Hypothalamus (tissue), 51 donors: ENCODE results near the gene ME1.
A peak's percentile ranks its signal among the peaks of the same experiment; 100 is the strongest.
"Not testable (repeated sequence)": the region's sequence is repeated elsewhere in the genome, so short reads cannot be mapped to it uniquely, and the experiment has no call there.

ENCODE experiments used
- DNase-seq, 51 donors: peaks; one replicate each; lab custom pipeline; 2025; lab: John Stamatoyannopoulos, UW

ME1 gene

DNA sequence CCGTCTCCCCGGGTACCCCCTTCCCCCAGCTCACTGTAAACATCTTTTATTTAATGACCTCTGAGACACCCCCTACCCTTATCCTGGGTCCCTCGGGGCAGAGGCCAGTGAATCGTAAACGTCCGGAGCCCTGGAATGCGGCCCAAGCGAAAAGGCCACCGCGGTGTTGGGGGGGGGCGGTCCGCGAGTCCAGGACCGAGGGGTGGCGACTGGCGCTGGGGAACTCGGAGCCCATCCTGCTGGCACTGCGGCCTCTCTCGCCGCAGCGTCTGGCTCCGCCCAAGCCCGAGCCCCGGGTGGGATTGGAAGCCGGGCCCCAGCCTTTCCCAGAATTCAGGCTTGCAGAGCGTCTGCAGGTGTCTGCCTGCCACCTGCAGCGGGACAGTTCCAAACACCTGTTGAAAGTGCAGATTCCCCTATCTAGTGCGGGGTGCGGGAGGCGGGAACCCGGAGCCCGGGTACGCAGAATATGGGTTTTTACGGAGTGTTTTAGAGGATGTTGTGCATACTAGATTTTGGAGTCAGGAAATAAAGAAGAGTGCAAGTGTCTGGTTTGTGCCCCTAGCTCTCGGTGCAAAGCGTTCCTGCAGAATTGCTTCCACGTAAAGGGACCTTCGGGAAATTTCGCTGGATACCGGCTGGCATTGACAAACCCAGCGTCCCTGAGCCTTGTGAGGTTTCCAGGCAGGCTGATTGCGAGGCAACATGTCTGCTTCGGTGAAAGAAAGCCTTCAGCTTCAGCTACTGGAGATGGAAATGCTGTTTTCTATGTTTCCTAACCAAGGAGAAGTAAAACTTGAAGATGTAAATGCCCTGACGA lies 236.9 kb downstream of the ME1 start:
- peak in 45 of 51 donors; percentile 4 to 67 (median 37) for DNase-seq

DNA sequence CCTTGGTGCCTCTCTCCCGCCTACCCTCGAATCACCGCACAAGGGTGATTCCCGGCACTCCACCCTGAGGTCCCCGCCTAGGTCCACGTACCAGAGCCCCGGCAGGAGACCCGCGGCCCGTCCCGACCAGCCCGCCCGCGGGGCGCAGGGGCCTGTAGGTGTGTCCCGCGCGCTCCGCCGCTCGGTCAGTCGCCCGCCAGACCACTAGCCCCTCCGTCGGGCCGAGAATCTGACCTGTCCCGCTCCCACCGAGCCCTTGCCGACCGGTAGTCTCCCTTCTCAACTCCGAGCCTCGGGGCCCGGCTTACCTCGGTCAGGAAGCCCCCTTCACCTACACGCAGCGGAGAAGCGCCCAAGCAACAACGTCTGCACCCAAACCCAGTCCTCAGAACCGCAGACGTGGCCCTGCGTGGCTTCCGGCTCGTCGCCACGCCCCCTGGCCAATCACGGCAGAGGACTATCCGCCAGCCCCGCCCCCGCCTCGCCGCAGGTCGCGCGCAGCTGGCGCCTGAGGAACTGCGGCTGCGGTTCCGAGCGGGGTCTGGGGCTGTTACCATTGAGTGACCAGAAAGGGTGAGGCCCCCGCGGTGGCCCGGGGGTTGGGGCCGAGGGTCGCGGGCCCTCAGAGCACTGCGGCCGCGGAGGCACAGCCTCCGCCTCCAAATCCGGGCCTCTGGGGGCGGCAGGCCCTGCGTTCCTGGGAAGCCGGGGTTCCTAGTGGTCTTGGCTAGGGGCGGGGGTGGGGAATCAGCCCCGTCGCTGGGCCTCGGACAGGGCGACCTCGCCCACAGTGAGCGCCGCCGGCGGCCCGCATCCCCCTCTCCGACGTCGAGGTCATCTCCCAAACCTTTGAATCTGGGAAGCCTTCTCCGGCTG lies 237.7 kb downstream of the ME1 start, which contains the start of the genes PGM3 and RWDD2A:
Gene PGM3 (minus strand): TSS at position 395 of the 876 bp plus-strand sequence. CDS start 2,253 bp downstream, outside the sequence.
Gene RWDD2A (plus strand): TSS at position 487 of the 876 bp plus-strand sequence. CDS start 1,095 bp downstream, outside the sequence.
- DNase-seq: peak; percentile 25 to 95 (median 84)

DNA sequence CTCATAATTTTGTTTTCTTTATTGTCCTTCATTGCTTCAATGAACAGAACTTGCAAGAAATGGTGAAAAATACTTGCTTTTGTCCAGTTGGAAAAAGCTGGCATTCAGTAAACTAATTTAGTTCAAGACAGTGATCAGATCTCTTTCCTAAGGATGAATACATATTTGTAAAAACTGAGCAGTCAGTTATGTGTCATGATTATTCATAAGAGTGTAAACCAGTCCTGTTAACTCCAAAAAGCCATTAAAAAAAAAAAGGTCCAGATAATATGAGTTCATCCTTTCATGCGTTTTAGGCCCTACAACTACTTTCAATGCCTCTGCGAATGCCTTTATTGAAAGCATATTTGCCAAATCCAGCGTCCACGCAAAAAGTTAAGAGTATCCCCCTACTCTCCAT lies 238.4 kb downstream of the ME1 start:
- no peak for DNase-seq

DNA sequence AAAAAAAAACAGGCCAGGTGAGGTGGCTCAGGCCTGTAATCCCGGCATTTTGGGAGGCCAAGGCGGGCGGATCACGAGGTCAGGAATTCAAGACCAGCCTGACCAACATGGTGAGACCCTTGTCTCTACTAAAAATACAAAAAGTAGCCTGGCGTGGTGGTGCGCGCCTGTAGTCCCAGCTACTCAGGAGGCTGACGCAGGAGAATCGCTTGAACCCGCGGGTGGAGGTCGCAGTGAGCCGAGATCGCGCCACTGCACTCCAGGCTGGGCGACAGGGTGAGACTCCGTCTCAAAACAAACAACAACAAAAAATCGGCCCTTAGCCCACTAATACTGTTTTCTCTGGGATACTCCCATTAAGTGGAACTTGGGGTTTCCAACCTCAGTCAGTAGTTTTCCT lies 238.9 kb downstream of the ME1 start:
- DNase-seq: not testable (repeated sequence)

DNA sequence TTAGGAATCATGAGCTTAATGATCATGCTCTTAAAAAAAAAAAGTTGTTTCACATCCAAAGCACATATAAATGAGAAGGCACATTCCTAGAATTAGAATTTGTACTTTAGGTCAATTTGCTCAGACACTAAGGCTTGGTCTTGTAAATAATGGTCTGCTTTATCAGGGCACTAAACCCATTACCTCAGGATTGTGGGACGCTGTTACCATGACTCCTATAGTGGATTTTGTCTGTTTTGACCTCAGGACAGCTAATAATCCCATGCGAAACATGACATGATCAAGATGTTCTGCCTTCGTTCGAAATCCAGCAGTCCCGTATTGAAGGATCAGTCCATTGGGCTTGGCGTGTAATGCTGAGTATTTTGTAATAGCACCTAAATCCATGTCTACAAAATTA lies 240.2 kb downstream of the ME1 start:
- no peak for DNase-seq

DNA sequence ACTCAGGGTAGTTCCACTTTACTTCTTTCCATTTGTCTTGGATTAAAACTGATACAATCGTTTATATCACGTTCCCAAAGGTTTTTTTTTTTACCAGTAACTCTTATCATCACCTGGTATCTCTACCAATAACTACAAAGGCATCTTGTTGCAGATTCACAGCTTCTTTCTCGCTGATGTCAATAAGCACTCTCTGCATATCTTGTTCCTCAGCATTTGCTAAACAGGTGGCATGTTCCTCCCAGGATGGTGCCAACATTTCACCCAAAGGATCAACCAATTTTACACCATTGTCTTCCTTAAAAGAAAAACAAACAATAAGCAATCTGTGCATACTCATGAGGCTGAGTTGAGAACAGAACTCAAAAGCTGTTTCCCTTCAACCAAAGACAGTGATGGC lies 242.3 kb downstream of the ME1 start:
- no peak for DNase-seq

DNA sequence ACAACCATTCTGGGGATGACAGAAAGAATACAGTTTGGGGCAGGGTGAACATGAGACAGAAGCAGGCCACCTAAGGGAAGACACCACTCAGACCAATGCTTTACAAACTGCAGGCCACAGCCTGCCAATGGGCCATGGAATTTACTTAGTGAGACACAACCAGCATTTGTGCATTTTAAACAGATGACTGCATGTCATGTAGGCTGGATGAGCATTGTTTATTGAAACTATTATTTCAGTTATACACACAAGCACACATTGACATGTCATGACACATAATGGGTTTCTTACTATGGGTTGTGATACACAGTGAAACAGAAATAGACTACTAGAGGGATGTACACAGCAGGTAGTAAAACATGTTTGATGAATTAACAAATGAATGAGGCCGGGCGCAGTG lies 245.8 kb downstream of the ME1 start:
- no peak for DNase-seq

DNA sequence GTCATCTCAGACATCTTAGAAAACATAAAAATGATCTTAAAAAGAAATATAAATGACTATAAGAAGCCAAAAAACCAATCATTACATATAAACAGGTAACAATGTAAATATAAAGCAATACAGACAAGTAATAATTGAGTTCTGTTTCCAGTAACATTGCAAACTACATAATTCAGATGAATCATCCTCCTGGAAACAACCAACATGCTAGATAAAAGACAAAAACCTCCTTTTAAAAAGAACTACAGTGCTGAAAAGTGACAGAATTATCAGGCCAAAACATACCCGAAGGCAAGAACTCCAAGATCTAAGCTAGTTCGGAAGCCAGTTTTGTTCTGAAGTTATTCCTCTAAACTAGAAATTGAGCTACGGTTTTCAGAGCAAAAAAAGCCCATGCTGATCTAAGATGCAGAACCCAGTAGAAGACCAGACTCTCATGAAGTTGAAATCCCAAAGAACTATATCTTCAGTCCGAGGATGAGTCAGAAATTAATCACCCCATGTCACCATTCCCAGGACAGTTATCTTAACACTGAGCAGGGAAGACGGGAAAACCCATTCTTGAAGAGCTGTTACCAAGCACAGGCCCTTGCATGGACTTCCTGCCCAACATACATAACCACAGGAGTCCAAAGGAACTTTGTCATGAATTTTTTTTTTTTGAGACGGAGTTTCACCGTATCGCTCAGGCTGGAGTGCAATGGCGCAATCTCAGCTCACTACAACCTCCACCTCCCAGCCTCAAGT lies 247.6 kb downstream of the ME1 start:
- peak in 1 of 51 donors; percentile 8 for DNase-seq

DNA sequence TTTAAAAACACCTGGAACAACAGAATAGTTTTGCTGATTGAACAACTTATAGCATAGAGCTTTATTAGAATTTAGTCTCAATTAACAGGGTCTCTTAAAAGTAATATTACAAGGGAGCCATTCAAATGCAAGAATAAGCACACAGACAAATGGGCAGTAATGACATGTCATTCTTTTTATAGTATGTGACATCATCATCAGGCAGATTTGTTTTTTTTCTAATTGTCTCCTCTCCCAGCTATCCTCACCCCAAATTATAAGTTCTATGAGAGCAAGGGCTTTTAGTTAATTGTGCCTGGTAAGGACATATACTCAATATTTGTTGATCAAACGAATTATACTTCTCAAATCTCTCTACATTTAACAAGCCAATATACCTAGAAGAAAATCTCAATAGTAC lies 248.7 kb downstream of the ME1 start:
- no peak for DNase-seq

DNA sequence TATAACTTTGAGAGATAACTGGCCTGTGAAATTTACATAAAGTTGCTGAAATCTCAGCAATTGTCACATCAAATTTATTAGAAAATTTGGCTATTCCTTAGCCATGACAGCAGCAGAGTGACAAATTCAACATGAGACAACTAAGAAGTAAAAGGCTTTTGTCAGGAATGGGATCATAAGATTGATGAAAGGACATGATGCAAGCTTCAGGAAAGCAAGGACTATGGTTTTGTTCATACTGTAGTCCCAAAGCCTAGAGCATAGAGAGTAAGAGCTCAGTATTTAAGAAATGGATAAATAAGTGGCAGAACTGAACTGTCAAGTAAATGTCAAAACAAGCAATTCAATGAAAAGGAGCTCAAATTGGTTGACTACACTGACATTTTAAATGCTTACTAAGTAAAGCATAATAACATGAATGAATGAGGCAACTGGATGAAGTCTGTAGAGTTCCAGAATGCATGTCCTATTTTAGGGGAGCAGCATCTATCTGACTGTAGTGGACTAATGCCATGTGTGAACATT lies 250.4 kb downstream of the ME1 start:
- no peak for DNase-seq

DNA sequence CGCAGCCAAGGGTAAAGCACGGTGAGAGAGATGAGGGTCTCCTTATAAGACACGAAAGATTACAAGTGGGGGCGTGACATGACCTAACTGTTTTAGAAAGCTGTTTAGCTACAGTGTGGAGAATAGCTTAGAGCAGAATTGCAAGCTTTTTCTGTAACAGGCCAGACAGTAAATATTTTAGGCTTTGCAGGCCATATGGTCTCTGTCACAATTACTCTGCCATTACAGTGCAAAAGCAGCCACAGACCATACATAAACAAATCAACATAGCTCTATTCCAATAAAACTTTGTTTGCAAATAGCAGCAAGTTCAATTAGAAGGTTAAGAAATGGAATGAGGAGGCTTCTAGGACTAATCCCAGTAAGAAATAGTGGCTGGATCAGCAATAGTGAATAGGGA lies 254.6 kb downstream of the ME1 start:
- DNase-seq: no peak

DNA sequence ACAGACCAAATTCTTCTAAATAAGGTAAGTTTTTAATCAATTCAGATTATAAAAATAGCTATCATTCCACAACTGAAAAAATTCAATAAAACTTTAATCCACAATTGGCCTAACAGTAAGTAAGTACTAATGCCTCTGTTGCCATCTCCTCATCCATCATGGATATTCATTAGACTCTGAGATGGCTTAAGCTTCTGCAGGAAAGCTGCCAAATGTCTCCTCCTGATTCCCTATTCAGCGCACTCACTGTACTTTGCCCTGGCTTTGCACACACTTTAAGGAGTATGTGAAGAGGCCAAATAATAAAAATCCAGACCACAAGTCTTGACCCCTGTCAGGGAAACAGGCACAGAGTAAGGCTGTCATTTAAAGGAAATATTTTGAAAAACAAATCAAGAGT lies 261.3 kb downstream of the ME1 start:
- peak in 1 of 51 donors; percentile 16 for DNase-seq

DNA sequence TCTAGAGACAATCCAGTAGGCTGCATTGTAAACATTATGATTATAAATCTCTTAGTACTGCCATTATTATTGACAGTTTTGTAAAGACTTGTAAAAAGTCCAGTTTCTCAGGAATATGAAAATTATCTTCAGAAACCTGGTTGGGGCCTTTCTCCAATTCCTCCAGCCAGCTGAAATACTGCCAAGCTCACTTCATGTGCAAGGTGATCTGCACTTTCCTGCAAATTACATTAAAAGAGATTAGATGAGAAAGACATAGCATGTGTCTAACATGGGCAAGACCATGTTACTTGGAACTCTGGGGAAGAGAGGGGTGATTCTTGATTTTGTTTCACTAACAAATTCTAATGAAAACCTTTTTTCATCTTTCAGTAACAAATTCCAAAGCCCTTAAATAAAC lies 261.7 kb downstream of the ME1 start:
- no peak for DNase-seq

DNA sequence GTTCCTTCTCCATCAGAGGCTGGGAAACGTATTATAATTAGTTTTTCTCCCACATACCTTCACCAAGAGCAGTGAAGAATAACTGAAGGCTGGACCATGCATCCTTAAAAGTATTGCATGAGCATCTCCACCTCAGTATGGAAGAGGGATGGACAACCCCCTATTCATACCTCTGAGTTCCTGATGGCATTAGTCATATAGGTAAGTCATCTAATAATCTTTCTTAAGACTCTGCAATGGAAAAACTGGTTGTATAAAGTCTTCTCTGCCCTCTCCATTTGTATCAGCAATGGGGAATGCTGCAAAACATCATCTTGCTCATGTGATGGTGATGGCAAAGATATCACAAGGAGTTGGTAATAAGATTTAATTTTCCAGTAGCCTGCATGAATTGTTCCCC lies 262.3 kb downstream of the ME1 start:
- no peak for DNase-seq

DNA sequence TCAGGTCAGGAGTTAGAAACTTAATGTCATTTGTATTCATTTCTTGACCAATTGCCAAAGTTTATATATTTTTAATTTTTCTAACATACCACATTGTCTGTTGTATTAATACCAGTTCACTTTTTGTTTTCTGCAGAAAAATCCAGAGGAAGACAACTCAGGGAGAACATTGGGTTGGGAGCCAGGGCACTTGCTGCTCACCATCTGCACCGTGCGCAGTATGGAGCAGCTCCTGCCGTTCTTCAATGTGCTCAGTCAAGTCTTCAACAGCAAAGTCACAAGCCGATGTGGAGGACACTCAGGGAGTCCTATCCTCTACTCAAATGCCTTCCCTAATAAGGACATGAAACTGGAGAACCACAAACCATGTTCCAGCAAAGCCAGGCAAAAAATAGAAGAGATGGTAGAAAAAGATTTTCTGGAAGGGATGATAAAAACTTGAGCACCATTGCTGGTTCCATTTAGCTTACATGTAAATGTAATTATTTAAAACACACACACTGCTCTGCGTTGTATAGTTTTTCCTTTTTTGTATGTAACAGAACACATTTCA lies 263.0 kb downstream of the ME1 start:
- DNase-seq: no peak
